Bronchial epithelial cell (primary cell): ENCODE results near the gene LRRC63. TPM values are rescaled to one million over a fixed set of nuclear protein-coding genes. Genes with fewer than 3 reads are reported as not detected.
"Not testable (repeated sequence)": the region's sequence is repeated elsewhere in the genome, so short reads cannot be mapped to it uniquely, and the experiment has no call there.

Experiments used
- DNase-seq: peaks from one replicate; pipeline ENCODE4 v3.0.0-alpha.2; 2010; ENCODE audit warnings: low read depth
- FAIRE-seq: peaks from 2 replicates; lab custom pipeline; 2011; peaks lifted over from hg19 to GRCh38; lab: Jason Lieb, UNC
- H3K27me3 ChIP-seq: 2 replicates; pipeline ENCODE4 v1.5.1; 2011; ENCODE audit warnings: low read length; ENCODE audit not compliant: control insufficient read depth, insufficient read depth
- H3K36me3 ChIP-seq: 2 replicates; pipeline ENCODE4 v1.5.1; 2011; ENCODE audit warnings: low read length; ENCODE audit not compliant: control insufficient read depth, insufficient read depth
- H3K4me3 ChIP-seq: 2 replicates; pipeline ENCODE4 v1.5.1; 2011; ENCODE audit warnings: mild to moderate bottlenecking, low read depth, low read length, control low read depth
- CTCF ChIP-seq: IDR thresholded peaks from 2 replicates; pipeline ENCODE4 v1.5.1; 2011; ENCODE audit warnings: mild to moderate bottlenecking, moderate library complexity, low read length, control low read depth, inconsistent platforms; ENCODE audit not compliant: insufficient read depth, severe bottlenecking
- total RNA-seq: library from RNA; depleted of rRNA; stranded (reverse); fragments of >200 nt; gene quantifications from 2 replicates; pipeline ENCODE4 v1.2.1, GENCODE V29; 2014

The LRRC63 gene
- not detected in 2 replicates for total RNA-seq

GRCh38 chr13:46211483-46212351, at the start of gene LRRC63:
LRRC63 (plus strand) TSS chr13:46211928; CDS start chr13:46213035, 1,107 bp downstream.
- Histone ChIP-seq H3K4me3 (peak within 1 kb of the TSS; percentile 30), H3K36me3 (no peaks in the 10 kb centered on the region), H3K27me3 (peaks cover 3% of the 10 kb centered on the region)
- DNase-seq (peak; percentile 26), FAIRE-seq (no peak)
- TF ChIP-seq CTCF, result no peak

GRCh38 chr13:46162741-46163140, 49.0 kb upstream of the LRRC63 start:
- not testable (repeated sequence) for H3K4me3 ChIP-seq, FAIRE-seq, DNase-seq, H3K36me3 ChIP-seq, H3K27me3 ChIP-seq

GRCh38 chr13:46164661-46165060, 47.1 kb upstream of the LRRC63 start:
- Histone ChIP-seq H3K27me3 (peaks cover 2% of the 10 kb centered on the region), H3K4me3 (no peak overlapping the region), H3K36me3 (no peaks in the 10 kb centered on the region)
- FAIRE-seq (no peak), DNase-seq (no peak)
- no peak for TF ChIP-seq CTCF

- no peak for DNase-seq
- FAIRE-seq, result no peak
- no peak for TF ChIP-seq CTCF
- H3K4me3 ChIP-seq, result no peak overlapping the region
- no peaks in the 10 kb centered on the region for H3K36me3 ChIP-seq
- peaks cover 2% of the 10 kb centered on the region for H3K27me3 ChIP-seq
Measured at GRCh38 chr13:46165485-46166223, 46.1 kb upstream of the LRRC63 start.

DNA sequence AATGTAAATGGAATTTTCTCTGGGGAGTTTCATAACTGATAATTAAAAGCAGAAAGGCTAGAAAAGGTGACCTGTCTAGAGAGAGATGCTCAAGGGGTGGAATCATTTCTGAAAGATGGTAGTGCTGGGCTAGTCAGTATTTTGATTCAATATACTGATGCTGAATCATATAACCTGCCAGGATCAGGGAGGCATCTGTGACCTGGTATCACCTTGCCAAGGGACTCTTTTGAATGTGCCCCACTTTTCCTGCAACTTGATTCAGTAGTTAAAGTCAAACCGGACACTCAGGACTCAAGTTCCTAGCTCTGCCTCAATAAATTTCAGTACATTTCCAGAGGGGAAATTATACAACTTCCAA, 45.5 kb upstream of the LRRC63 start:
- peaks cover 2% of the 10 kb centered on the region for H3K27me3 ChIP-seq
- FAIRE-seq, result no peak
- DNase-seq, result no peak
- TF ChIP-seq CTCF, result no peak
- no peak overlapping the region for H3K4me3 ChIP-seq
- H3K36me3 ChIP-seq, result no peaks in the 10 kb centered on the region

DNA sequence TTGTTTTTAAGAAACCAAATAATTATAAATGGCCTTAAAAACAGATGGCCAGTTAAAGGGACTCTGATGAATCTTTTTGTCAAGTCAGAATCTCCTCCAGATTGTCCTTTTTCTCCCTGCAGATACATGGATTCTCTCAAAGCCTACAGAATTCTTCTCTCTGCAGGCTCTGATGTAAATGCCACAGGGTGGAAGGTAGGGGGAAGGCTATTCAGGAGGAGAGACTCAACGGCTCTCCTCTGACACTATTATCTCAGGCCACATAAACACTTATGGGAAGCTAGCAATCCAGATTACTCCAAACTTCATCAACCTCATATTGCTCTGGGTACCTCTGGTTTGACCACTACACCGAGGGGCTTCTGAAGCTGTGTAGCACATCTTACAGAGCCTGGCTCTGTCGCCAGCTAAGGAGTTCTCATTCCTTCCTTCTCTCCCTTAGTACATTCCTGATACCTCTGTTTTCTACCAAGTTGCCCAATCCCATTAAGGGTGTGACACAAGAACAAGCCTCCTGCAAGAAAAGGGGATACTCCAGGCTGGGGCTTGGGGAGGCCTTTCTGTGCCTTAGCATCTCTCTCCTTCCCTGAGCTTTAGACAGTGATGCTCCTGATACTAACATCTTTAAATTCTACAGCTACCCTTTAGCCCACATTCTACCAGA, 44.6 kb upstream of the LRRC63 start:
- no peaks in the 10 kb centered on the region for H3K36me3 ChIP-seq
- H3K27me3 ChIP-seq, result peaks cover 2% of the 10 kb centered on the region
- no peak overlapping the region for H3K4me3 ChIP-seq
- no peak for FAIRE-seq
- TF ChIP-seq CTCF, result no peak
- DNase-seq, result no peak
